Brain microvascular endothelial cell (primary cell): ENCODE results near the gene TMPRSS13.
A peak's percentile ranks its signal among the peaks of the same experiment; 100 is the strongest.

Experiments used
- DNase-seq: peaks from one replicate; pipeline ENCODE4 v3.0.0-alpha.2; 2020
- H3K27ac ChIP-seq: fragments of 250-450 bp; sonication (Bioruptor Pico); 2 replicates; pipeline ENCODE4 v1.5.1; 2020; ENCODE audit warnings: mild to moderate bottlenecking, moderate library complexity
- H3K27me3 ChIP-seq: fragments of 250-450 bp; sonication (Bioruptor Pico); replicated peaks from 2 replicates; pipeline ENCODE4 v1.5.1; 2020; ENCODE audit warnings: mild to moderate bottlenecking
- H3K36me3 ChIP-seq: fragments of 250-450 bp; sonication (Bioruptor Pico); replicated peaks from 2 replicates; pipeline ENCODE4 v1.5.1; 2020; ENCODE audit warnings: mild to moderate bottlenecking
- H3K4me3 ChIP-seq: 2 replicates; pipeline ENCODE4 v1.5.1; 2011; ENCODE audit warnings: low read depth, mild to moderate bottlenecking, control low read depth, low read length, moderate library complexity
- in situ Hi-C: cut with HindIII; loops from 2 replicates; pipeline ENCODE4 v1.10.0; 2017; ENCODE audit warnings: low sequenced_read_pairs, low pct_ligation_motif_present
- TF ChIP-seq, protein P1 (sequence below): IDR thresholded peaks from 2 replicates; pipeline ENCODE4 v1.5.1; 2011; ENCODE audit warnings: low read depth, mild to moderate bottlenecking, moderate library complexity, low read length, control low read depth, inconsistent platforms; ENCODE audit errors: missing control alignments

Gene TMPRSS13

DNA sequence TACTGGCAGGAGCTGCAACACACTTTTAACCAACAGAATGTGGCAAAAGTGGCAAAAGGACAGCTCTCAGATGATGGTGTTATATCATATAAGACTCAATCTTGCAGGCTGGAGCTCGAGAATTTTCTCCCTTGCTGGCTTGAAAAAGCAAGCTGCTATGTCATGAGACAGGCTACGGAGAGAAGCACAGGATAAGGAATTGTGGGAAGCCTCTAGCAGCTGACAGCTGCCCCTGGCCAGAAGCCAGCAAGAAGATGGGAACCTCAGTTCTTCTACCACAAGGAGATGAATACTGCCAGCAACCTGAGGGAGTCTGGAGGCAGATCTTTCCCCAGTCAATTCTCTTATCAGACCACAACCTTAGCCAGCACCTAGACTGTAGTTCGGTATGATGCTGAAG is 77.3 kb downstream of the TMPRSS13 start:
- H3K4me3 ChIP-seq = no peak overlapping the region
- no peaks in the 10 kb centered on the region for H3K27me3 ChIP-seq
- in situ Hi-C loops = no loop called here
- no peak for DNase-seq
- no peaks in the 10 kb centered on the region for H3K36me3 ChIP-seq
- TF ChIP-seq, protein P1, sequence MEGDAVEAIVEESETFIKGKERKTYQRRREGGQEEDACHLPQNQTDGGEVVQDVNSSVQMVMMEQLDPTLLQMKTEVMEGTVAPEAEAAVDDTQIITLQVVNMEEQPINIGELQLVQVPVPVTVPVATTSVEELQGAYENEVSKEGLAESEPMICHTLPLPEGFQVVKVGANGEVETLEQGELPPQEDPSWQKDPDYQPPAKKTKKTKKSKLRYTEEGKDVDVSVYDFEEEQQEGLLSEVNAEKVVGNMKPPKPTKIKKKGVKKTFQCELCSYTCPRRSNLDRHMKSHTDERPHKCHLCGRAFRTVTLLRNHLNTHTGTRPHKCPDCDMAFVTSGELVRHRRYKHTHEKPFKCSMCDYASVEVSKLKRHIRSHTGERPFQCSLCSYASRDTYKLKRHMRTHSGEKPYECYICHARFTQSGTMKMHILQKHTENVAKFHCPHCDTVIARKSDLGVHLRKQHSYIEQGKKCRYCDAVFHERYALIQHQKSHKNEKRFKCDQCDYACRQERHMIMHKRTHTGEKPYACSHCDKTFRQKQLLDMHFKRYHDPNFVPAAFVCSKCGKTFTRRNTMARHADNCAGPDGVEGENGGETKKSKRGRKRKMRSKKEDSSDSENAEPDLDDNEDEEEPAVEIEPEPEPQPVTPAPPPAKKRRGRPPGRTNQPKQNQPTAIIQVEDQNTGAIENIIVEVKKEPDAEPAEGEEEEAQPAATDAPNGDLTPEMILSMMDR = no peak
- no peak overlapping the region for H3K27ac ChIP-seq

DNA sequence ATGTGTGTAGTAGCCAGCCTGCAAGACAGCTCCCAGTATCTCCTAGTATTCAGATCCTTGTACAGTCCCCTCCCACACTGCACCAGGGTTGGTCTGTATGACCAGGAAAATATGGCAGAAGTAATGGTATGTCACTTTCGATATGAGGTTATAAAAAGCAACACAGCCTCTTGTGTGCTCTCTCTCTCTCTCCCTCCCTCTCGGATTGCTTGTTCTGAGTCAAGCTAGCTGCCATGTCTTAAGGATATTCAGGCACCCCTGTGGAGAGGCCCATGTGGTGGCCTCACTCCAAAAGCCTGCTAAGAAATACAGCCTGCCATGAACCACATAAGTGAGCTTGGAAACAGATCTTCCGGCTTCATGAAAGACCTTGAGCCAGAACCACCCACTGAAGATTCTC is 78.1 kb downstream of the TMPRSS13 start:
- no peaks in the 10 kb centered on the region for H3K27me3 ChIP-seq
- H3K27ac ChIP-seq = no peak overlapping the region
- peak; percentile 53 for DNase-seq
- TF ChIP-seq, protein P1 = no peak
- H3K36me3 ChIP-seq = no peaks in the 10 kb centered on the region
- in situ Hi-C loops = no loop called here
- H3K4me3 ChIP-seq = no peak overlapping the region
